Hair follicular keratinocyte (primary cell): ENCODE results near the gene GPC4. TPM values are rescaled to one million over a fixed set of nuclear protein-coding genes. Genes with fewer than 3 reads are reported as not detected.

Experiments used
- total RNA-seq: library from RNA; depleted of rRNA; stranded (reverse); fragments of >200 nt; gene quantifications from 2 replicates; pipeline ENCODE4 v1.2.3, GENCODE V29; 2015

GPC4 gene
- 2.0 and 4.2 TPM in 2 replicates for total RNA-seq

GRCh38 chrX:133415276-133416105 is at the start of gene GPC4:
TSS of gene GPC4 (minus strand) at chrX:133415489. CDS start at chrX:133414965, 524 bp downstream.

Other genes starting within 250 kb of the GPC4 start
- not detected in 2 replicates for gene TFDP3, start 197.1 kb downstream of the GPC4 start, total RNA-seq